H1 (cell line): Measurements from ENCODE around the gene DDR2.

Experiments
- CTBP2 ChIP-seq: IDR thresholded peaks from 2 replicates; pipeline ENCODE4 v1.7.0; 2011; ENCODE audit warnings: borderline replicate concordance, mild to moderate bottlenecking, moderate library complexity, mixed read lengths, low read length; ENCODE audit not compliant: insufficient read depth, insufficient read length
- NRF1 ChIP-seq: IDR thresholded peaks from 2 replicates; pipeline ENCODE4 v1.6.1; 2011; ENCODE audit warnings: mild to moderate bottlenecking, low read depth, low read length, improper control_type of control experiment
- POLR2A ChIP-seq, 2 experiments: IDR thresholded peaks; 1 replicate in 1 of 2; 2 replicates in 1 of 2; pipeline ENCODE4 v1.6.1; 2011; ENCODE audit warnings: low read depth in 2 of 2, low read length in 2 of 2, mild to moderate bottlenecking in 2 of 2; ENCODE audit errors: control extremely low read depth in 1 of 2
- SIN3A ChIP-seq, 2 experiments: IDR thresholded peaks in 1 of 2; conservative IDR thresholded peaks in 1 of 2; 2 replicates each; pipeline ENCODE4 v1.6.1; 2011 to 2012; ENCODE audit warnings: low read length in 2 of 2, improper control_type of control experiment in 1 of 2, low read depth in 1 of 2, mild to moderate bottlenecking in 1 of 2
- SIRT6 ChIP-seq: IDR thresholded peaks from one replicate; pipeline ENCODE4 v1.7.1; 2012; ENCODE audit warnings: low read length, inconsistent platforms
- SRF ChIP-seq: IDR thresholded peaks from 2 replicates; pipeline ENCODE4 v1.6.1; 2011; ENCODE audit warnings: mild to moderate bottlenecking, low read depth, low read length, moderate library complexity
- SUZ12 ChIP-seq: fragments of 200-600 bp; sonication (generic); IDR thresholded peaks from 2 replicates; pipeline ENCODE4 v1.6.1; 2012; ENCODE audit warnings: mild to moderate bottlenecking, inconsistent platforms, low read length, moderate library complexity, mixed read lengths
- TAF1 ChIP-seq: IDR thresholded peaks from 2 replicates; pipeline ENCODE4 v1.6.1; 2011; ENCODE audit warnings: mild to moderate bottlenecking, low read depth, low read length
- TF ChIP-seq, protein P1 (sequence below), 3 experiments: IDR thresholded peaks; 1 replicate in 2 of 3; 2 replicates in 1 of 3; pipeline versions ENCODE4 v1.5.1 to v1.6.1; 2011; ENCODE audit warnings: low read length in 3 of 3, mild to moderate bottlenecking in 3 of 3, inconsistent platforms in 2 of 3, low read depth in 1 of 3, moderate library complexity in 1 of 3; ENCODE audit not compliant: insufficient read depth in 1 of 3; ENCODE audit errors: control extremely low read depth in 1 of 3
- TF ChIP-seq, protein P2 (sequence below): fragments of 300-600 bp; sonication (generic); IDR thresholded peaks from 2 replicates; pipeline ENCODE4 v1.7.1; 2012; ENCODE audit warnings: low read length, moderate library complexity, mild to moderate bottlenecking, inconsistent platforms; ENCODE audit not compliant: insufficient replicate concordance

DNA sequence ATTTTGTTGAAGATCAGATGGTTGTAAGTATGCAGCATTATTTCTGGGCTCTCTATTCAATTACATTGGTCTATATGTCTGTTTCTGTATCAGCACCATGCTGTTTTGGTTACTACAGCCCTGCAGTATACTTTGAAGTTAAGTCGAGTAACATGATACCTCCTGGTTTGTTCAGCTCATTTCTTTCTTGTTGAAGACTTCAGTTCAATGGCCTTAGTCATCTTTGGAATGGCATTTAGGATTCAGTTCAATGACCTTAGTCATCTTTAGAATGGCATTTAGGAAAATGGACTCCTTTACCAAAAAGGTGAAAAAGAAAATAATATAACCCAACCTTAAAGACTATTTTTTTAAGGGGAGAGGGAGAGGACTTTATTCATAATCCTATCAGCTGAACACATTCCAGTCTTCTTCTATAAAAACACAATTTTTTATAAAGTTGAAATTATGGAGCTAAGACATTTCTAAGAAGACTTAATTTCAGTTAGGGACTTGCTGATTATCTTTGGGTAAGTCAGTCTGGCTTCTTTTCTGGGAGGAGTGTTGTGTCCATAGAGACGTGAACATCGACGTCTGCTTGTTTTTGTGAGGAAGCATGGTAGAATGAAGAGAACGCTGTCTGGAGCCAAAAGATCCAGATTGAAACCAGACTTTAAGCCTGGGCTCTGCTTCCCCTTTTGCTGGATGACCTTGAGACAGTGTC lies 48.3 kb downstream of the DDR2 start:
- TF ChIP-seq, protein P1, sequence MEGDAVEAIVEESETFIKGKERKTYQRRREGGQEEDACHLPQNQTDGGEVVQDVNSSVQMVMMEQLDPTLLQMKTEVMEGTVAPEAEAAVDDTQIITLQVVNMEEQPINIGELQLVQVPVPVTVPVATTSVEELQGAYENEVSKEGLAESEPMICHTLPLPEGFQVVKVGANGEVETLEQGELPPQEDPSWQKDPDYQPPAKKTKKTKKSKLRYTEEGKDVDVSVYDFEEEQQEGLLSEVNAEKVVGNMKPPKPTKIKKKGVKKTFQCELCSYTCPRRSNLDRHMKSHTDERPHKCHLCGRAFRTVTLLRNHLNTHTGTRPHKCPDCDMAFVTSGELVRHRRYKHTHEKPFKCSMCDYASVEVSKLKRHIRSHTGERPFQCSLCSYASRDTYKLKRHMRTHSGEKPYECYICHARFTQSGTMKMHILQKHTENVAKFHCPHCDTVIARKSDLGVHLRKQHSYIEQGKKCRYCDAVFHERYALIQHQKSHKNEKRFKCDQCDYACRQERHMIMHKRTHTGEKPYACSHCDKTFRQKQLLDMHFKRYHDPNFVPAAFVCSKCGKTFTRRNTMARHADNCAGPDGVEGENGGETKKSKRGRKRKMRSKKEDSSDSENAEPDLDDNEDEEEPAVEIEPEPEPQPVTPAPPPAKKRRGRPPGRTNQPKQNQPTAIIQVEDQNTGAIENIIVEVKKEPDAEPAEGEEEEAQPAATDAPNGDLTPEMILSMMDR (IDR thresholded peaks at IDR 0.05; ENCODE audit: control extremely low read depth in 1 of 3, insufficient read depth in 1 of 3, low read depth in 1 of 3, low read length in 3 of 3), result no peak
- TF ChIP-seq SIN3A (conservative IDR thresholded peaks at IDR 0.05 in 1 of 2, IDR thresholded peaks at IDR 0.05 in 1 of 2; ENCODE audit: low read depth in 1 of 2, low read length in 2 of 2), result no peak
- no peak for TF ChIP-seq SRF
- no peak for TF ChIP-seq SIRT6
- TF ChIP-seq, protein P2, sequence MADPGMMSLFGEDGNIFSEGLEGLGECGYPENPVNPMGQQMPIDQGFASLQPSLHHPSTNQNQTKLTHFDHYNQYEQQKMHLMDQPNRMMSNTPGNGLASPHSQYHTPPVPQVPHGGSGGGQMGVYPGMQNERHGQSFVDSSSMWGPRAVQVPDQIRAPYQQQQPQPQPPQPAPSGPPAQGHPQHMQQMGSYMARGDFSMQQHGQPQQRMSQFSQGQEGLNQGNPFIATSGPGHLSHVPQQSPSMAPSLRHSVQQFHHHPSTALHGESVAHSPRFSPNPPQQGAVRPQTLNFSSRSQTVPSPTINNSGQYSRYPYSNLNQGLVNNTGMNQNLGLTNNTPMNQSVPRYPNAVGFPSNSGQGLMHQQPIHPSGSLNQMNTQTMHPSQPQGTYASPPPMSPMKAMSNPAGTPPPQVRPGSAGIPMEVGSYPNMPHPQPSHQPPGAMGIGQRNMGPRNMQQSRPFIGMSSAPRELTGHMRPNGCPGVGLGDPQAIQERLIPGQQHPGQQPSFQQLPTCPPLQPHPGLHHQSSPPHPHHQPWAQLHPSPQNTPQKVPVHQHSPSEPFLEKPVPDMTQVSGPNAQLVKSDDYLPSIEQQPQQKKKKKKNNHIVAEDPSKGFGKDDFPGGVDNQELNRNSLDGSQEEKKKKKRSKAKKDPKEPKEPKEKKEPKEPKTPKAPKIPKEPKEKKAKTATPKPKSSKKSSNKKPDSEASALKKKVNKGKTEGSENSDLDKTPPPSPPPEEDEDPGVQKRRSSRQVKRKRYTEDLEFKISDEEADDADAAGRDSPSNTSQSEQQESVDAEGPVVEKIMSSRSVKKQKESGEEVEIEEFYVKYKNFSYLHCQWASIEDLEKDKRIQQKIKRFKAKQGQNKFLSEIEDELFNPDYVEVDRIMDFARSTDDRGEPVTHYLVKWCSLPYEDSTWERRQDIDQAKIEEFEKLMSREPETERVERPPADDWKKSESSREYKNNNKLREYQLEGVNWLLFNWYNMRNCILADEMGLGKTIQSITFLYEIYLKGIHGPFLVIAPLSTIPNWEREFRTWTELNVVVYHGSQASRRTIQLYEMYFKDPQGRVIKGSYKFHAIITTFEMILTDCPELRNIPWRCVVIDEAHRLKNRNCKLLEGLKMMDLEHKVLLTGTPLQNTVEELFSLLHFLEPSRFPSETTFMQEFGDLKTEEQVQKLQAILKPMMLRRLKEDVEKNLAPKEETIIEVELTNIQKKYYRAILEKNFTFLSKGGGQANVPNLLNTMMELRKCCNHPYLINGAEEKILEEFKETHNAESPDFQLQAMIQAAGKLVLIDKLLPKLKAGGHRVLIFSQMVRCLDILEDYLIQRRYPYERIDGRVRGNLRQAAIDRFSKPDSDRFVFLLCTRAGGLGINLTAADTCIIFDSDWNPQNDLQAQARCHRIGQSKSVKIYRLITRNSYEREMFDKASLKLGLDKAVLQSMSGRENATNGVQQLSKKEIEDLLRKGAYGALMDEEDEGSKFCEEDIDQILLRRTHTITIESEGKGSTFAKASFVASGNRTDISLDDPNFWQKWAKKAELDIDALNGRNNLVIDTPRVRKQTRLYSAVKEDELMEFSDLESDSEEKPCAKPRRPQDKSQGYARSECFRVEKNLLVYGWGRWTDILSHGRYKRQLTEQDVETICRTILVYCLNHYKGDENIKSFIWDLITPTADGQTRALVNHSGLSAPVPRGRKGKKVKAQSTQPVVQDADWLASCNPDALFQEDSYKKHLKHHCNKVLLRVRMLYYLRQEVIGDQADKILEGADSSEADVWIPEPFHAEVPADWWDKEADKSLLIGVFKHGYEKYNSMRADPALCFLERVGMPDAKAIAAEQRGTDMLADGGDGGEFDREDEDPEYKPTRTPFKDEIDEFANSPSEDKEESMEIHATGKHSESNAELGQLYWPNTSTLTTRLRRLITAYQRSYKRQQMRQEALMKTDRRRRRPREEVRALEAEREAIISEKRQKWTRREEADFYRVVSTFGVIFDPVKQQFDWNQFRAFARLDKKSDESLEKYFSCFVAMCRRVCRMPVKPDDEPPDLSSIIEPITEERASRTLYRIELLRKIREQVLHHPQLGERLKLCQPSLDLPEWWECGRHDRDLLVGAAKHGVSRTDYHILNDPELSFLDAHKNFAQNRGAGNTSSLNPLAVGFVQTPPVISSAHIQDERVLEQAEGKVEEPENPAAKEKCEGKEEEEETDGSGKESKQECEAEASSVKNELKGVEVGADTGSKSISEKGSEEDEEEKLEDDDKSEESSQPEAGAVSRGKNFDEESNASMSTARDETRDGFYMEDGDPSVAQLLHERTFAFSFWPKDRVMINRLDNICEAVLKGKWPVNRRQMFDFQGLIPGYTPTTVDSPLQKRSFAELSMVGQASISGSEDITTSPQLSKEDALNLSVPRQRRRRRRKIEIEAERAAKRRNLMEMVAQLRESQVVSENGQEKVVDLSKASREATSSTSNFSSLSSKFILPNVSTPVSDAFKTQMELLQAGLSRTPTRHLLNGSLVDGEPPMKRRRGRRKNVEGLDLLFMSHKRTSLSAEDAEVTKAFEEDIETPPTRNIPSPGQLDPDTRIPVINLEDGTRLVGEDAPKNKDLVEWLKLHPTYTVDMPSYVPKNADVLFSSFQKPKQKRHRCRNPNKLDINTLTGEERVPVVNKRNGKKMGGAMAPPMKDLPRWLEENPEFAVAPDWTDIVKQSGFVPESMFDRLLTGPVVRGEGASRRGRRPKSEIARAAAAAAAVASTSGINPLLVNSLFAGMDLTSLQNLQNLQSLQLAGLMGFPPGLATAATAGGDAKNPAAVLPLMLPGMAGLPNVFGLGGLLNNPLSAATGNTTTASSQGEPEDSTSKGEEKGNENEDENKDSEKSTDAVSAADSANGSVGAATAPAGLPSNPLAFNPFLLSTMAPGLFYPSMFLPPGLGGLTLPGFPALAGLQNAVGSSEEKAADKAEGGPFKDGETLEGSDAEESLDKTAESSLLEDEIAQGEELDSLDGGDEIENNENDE, result no peak
- TF ChIP-seq POLR2A (IDR thresholded peaks at IDR 0.05; ENCODE audit: control extremely low read depth in 1 of 2, low read depth in 2 of 2, low read length in 2 of 2), result no peak
- TF ChIP-seq SUZ12, result no peak
- TF ChIP-seq TAF1, result no peak
- no peak for TF ChIP-seq CTBP2
- no peak for TF ChIP-seq NRF1
